Measurements from ENCODE around the gene PLPP1. TPM values are rescaled to one million over a fixed set of nuclear protein-coding genes. Genes with fewer than 3 reads are reported as not detected.

Gene PLPP1
- polyA plus RNA-seq, 3 donors, result 0.87 to 1.5 (median 0.98) TPM

DNA sequence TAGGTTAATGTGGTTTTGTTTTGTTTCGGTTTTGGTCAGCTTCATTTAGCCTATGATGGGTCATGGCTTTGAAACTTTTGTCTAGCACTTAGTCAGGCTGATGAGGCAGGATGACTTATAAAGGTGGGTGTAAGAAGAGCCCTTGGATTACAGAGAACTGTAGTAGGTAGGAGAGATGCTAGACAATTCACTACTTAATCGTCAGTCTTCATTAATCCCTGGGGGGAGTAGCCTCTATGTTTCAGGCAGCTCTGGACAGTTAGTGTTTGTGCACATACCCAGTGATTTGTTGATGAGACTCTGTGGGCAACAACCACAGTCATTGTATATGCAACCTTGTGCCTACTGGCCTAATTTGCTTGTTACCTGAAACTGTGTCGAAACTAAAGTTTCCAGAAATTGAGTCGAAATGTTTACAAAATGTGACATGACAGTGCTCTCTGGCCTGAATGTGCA lies 113.7 kb downstream of the PLPP1 start:
- no peak overlapping the region for H3K4me3 Mint-ChIP-seq
- Histone ChIP-seq H3K36me3 (replicated peaks in 1 of 2; ENCODE audit: control insufficient read depth in 1 of 2, insufficient read depth in 2 of 2, low read length in 2 of 2) (peaks cover 78 to 95% of the 10 kb centered on the region in 2 donors), H3K27ac (ENCODE audit: low read depth in 1 of 2, low read length in 2 of 2) (no peak overlapping the region), H4K20me1 (ENCODE audit: insufficient read depth, low read length) (no peaks in the 10 kb centered on the region), H3K79me2 (ENCODE audit: insufficient read depth, low read length) (no peaks in the 10 kb centered on the region), H3K4me3 (replicated peaks in 1 of 3; ENCODE audit: low read depth in 2 of 3, low read length in 3 of 3) (no peak overlapping the region), H3K4me1 (ENCODE audit: control insufficient read depth in 1 of 2, insufficient read depth in 2 of 2, low read length in 2 of 2) (no peaks in the 10 kb centered on the region), H3K27me3 (ENCODE audit: control insufficient read depth in 2 of 2, insufficient read depth in 2 of 2, low read length in 2 of 2) (no peaks in the 10 kb centered on the region), H2AFZ (ENCODE audit: insufficient read depth, low read depth, low read length, poor library complexity, severe bottlenecking) (no peak overlapping the region), H3K4me2 (replicated peaks; ENCODE audit: extremely low read depth, low read length, poor library complexity, severe bottlenecking) (no peak overlapping the region), H3K9ac (ENCODE audit: insufficient read depth, low read length, poor library complexity, severe bottlenecking) (no peak overlapping the region), H3K9me3 (replicated peaks in 1 of 2; ENCODE audit: control insufficient read depth in 1 of 2, insufficient read depth in 1 of 2, low read length in 2 of 2) (no peaks in the 10 kb centered on the region)
- TF ChIP-seq, protein P1, sequence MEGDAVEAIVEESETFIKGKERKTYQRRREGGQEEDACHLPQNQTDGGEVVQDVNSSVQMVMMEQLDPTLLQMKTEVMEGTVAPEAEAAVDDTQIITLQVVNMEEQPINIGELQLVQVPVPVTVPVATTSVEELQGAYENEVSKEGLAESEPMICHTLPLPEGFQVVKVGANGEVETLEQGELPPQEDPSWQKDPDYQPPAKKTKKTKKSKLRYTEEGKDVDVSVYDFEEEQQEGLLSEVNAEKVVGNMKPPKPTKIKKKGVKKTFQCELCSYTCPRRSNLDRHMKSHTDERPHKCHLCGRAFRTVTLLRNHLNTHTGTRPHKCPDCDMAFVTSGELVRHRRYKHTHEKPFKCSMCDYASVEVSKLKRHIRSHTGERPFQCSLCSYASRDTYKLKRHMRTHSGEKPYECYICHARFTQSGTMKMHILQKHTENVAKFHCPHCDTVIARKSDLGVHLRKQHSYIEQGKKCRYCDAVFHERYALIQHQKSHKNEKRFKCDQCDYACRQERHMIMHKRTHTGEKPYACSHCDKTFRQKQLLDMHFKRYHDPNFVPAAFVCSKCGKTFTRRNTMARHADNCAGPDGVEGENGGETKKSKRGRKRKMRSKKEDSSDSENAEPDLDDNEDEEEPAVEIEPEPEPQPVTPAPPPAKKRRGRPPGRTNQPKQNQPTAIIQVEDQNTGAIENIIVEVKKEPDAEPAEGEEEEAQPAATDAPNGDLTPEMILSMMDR (IDR thresholded peaks at IDR 0.05), result no peak
- intact Hi-C loops (cut with micrococcal nuclease), result no loop called here
- H3K27me3 Mint-ChIP-seq (ENCODE audit: low read depth in 3 of 3), result no peaks in the 10 kb centered on the region
- H3K36me3 Mint-ChIP-seq, result peaks cover 72 to 73% of the 10 kb centered on the region in 2 donors
- DNase-seq, result no peak
- peaks cover 0 to 3% (median 0%) of the 10 kb centered on the region in 7 donors for H3K9me3 Mint-ChIP-seq
- WGBS (ENCODE audit: insufficient coverage), result 100% methylated on average over 2 of the region's 4 CpGs
- H3K27ac Mint-ChIP-seq, result no peak overlapping the region
- H3K4me1 Mint-ChIP-seq, result no peaks in the 10 kb centered on the region

DNA sequence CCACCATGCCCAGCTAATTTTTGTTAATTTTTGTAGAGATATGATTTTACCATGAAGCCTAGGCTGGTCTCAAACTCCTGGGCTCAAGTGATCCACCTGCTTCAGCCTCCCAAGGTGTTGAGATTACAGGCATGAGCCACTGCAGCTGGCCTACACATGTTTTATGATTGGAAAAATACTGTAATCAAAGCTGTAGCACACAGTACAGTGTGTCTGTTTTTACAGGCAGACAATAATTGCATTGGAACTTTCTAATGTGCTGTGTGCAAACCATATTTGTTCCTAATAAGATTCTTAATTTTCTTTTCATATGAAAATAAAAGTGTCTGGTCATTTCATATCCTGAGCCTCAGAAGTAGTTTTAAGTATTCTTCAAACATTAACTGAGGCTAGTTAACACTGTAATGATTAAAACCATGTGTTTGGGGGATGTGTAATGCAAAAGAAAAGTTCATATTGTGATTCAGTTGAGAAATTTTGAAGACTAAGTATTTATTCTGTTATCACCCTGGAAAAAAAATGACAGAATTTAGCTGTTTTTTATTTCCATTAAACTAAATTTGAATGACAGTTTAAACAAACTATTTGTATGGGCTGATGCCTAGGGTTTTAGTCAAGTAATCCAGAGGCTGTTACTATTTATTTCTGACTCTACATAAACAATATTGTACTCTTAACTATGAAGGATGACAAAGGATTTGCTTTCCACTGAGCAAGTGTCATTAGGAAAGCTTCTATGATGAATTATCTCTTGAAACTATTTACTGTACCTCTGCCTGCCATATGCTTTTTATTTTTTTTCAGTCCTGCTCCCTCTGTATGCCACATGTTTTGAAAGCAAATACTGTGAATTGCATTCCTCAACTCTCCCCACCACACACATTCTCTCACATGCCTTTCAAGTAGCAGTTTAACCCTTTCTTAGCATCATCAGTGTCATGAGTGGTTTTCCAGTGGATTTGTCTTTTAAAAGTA lies 115.5 kb downstream of the PLPP1 start:
- Mint-ChIP-seq H3K4me1 (no peaks in the 10 kb centered on the region), H3K4me3 (no peak overlapping the region), H3K27ac (no peak overlapping the region), H3K27me3 (ENCODE audit: low read depth in 3 of 3) (no peaks in the 10 kb centered on the region), H3K9me3 (peaks cover 0 to 3% (median 0%) of the 10 kb centered on the region in 7 donors), H3K36me3 (peaks cover 70 to 71% of the 10 kb centered on the region in 2 donors)
- Histone ChIP-seq H4K20me1 (ENCODE audit: insufficient read depth, low read length) (no peaks in the 10 kb centered on the region), H3K4me2 (replicated peaks; ENCODE audit: extremely low read depth, low read length, poor library complexity, severe bottlenecking) (no peak overlapping the region), H3K4me3 (replicated peaks in 1 of 3; ENCODE audit: low read depth in 2 of 3, low read length in 3 of 3) (no peak overlapping the region), H3K9ac (ENCODE audit: insufficient read depth, low read length, poor library complexity, severe bottlenecking) (no peak overlapping the region), H2AFZ (ENCODE audit: insufficient read depth, low read depth, low read length, poor library complexity, severe bottlenecking) (no peak overlapping the region), H3K79me2 (ENCODE audit: insufficient read depth, low read length) (no peaks in the 10 kb centered on the region), H3K4me1 (ENCODE audit: control insufficient read depth in 1 of 2, insufficient read depth in 2 of 2, low read length in 2 of 2) (no peaks in the 10 kb centered on the region), H3K36me3 (replicated peaks in 1 of 2; ENCODE audit: control insufficient read depth in 1 of 2, insufficient read depth in 2 of 2, low read length in 2 of 2) (peaks cover 68 to 94% of the 10 kb centered on the region in 2 donors), H3K9me3 (replicated peaks in 1 of 2; ENCODE audit: control insufficient read depth in 1 of 2, insufficient read depth in 1 of 2, low read length in 2 of 2) (no peaks in the 10 kb centered on the region), H3K27ac (ENCODE audit: low read depth in 1 of 2, low read length in 2 of 2) (no peak overlapping the region), H3K27me3 (ENCODE audit: control insufficient read depth in 2 of 2, insufficient read depth in 2 of 2, low read length in 2 of 2) (no peaks in the 10 kb centered on the region)
- intact Hi-C loops (cut with micrococcal nuclease), result no loop called here
- DNase-seq, result no peak
- TF ChIP-seq, protein P1 (IDR thresholded peaks at IDR 0.05), result no peak
